ENCODE data around the gene HRH3. TPM values are rescaled to one million over a fixed set of nuclear protein-coding genes. Genes with fewer than 3 reads are reported as not detected.

The HRH3 gene
- total RNA-seq, 2 donors from 2014 or later, result not detected

- Histone ChIP-seq H3K36me3 (peaks cover 11% of the 10 kb centered on the region), H3K4me3 (no peak overlapping the region), H3K9me3 (no peaks in the 10 kb centered on the region), H3K4me1 (ENCODE audit: control insufficient read depth in 1 of 2, low read depth in 2 of 2) (no peaks in the 10 kb centered on the region), H3K27me3 (replicated peaks; ENCODE audit: insufficient read depth) (no peaks in the 10 kb centered on the region), H3K27ac (no peak overlapping the region)
- ATAC-seq (ENCODE audit: insufficient number of reproducible peaks, low FRiP score, low read depth), result no peak
- DNase-seq (ENCODE audit: low spot score), result no peak
- no peak for TF ChIP-seq CTCF (IDR thresholded peaks at IDR 0.05)
Observed at GRCh38 chr20:62192635-62193034, 27.4 kb downstream of the HRH3 start.

GRCh38 chr20:62191781-62192559 is 28.1 kb downstream of the HRH3 start:
- Histone ChIP-seq H3K9me3 (no peaks in the 10 kb centered on the region), H3K4me3 (no peak overlapping the region), H3K4me1 (ENCODE audit: control insufficient read depth in 1 of 2, low read depth in 2 of 2) (peaks cover 0 to 4% of the 10 kb centered on the region in 2 donors), H3K27me3 (replicated peaks; ENCODE audit: insufficient read depth) (no peaks in the 10 kb centered on the region), H3K36me3 (peaks cover 10% of the 10 kb centered on the region), H3K27ac (no peak overlapping the region)
- TF ChIP-seq CTCF (IDR thresholded peaks at IDR 0.05), result no peak
- no peak for DNase-seq (ENCODE audit: low spot score)
- ATAC-seq (ENCODE audit: insufficient number of reproducible peaks, low FRiP score, low read depth), result no peak

GRCh38 chr20:62190639-62191411 is 29.3 kb downstream of the HRH3 start:
- H3K27me3 ChIP-seq (replicated peaks; ENCODE audit: insufficient read depth), result no peaks in the 10 kb centered on the region
- no peaks in the 10 kb centered on the region for H3K9me3 ChIP-seq
- no peak for TF ChIP-seq CTCF (IDR thresholded peaks at IDR 0.05)
- DNase-seq (ENCODE audit: low spot score) (no peak), ATAC-seq (ENCODE audit: insufficient number of reproducible peaks, low FRiP score, low read depth) (no peak)
- H3K4me3 ChIP-seq, result no peak overlapping the region
- H3K4me1 ChIP-seq (ENCODE audit: control insufficient read depth in 1 of 2, low read depth in 2 of 2), result peaks cover 0 to 9% of the 10 kb centered on the region in 2 donors
- H3K36me3 ChIP-seq, result peaks cover 3% of the 10 kb centered on the region
- H3K27ac ChIP-seq, result no peak overlapping the region

GRCh38 chr20:62186887-62187866 is 32.9 kb downstream of the HRH3 start:
- H3K4me1 ChIP-seq (ENCODE audit: control insufficient read depth in 1 of 2, low read depth in 2 of 2), result peaks cover 6 to 24% of the 10 kb centered on the region in 2 donors
- no peak overlapping the region for H3K4me3 ChIP-seq
- H3K27me3 ChIP-seq (replicated peaks; ENCODE audit: insufficient read depth), result no peaks in the 10 kb centered on the region
- no peak overlapping the region for H3K27ac ChIP-seq
- no peak for TF ChIP-seq CTCF (IDR thresholded peaks at IDR 0.05)
- no peaks in the 10 kb centered on the region for H3K36me3 ChIP-seq
- DNase-seq (ENCODE audit: low spot score) (no peak), ATAC-seq (ENCODE audit: insufficient number of reproducible peaks, low FRiP score, low read depth) (no peak)
- no peaks in the 10 kb centered on the region for H3K9me3 ChIP-seq

Data from thoracic aorta (tissue), 2 donors.